NCI-H1436 treated with DMSO at 0.1 percent for 48 hours (cell line): ENCODE data around the gene UGT2A1.

ENCODE experiments used
- DNase-seq: peaks from one replicate; lab custom pipeline; 2025; lab: John Stamatoyannopoulos, UW

The UGT2A1 gene

DNA sequence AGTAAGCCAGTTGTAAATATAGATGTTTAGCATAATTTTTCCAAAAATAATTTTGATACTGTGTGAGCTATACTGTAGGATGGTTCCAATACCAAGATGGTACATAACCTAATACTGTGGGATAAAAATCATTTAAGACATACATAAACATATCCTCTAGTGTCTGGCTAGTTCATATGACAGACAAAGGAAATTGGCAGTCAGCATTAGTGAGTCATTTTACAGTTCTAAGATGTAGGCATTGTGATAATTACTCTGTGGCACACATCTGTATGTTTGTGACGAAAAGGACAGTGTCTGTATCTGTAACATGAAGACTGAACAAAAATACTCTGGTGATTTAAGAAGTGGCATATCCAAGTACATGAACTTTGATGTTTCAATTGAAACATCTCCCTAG, 63.2 kb downstream of the UGT2A1 start:
- DNase-seq = no peak

DNA sequence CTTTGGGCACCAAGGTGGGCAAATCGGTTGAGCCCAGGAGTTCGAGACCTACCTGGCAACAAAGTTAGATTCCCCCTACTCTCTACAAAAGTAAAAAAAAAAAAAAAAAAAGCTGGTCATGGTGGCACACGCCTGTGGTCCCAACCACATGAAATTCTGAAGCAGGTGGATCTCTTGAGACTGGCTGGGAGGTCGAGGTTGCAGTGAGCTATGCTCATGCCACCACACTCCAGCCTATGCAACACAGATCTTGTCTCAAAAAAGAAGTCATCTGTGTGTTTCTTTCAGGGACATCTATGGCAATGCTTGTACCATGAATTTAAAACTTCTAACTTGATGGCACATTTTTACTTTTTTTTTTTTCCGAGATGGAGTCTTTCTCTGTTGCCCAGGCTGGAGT, 68.9 kb downstream of the UGT2A1 start:
- DNase-seq = no peak

DNA sequence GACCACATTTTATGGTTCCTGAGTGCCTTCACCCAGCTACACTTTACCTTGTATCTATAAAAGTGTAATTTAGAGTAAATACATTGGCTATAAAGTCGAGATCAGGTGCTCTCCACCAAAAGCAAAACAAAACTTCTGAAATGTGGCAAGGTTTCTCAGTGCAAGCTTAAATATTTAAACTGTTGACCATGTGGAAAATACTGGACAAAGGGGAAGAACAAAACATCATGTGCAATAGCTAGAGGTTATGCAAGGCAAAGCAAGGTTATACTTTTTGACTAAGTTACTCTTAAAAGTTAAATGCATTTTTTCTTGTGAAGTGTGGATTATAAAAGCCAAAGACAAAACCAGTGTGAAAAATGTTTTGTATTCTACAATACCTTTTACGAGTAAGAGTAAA, 69.5 kb downstream of the UGT2A1 start:
- no peak for DNase-seq

DNA sequence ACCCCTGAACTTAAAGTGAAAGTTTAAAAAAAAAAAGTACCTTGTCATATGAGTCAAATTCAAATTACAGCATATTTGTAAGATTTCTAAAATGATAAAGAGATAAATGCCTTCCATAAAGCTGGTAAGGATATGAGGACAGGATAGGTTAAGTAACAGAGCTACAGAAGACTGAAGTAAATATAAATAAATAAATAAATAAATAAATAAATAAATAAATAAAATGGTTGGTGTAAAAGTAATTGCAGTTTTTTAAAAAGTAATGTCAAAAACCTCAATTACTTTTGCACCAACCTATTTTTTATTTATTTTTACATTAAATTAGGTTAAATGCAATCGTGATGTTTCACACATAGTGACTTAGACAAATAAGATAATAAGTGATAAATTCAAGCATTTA, 75.8 kb downstream of the UGT2A1 start:
- DNase-seq = no peak

DNA sequence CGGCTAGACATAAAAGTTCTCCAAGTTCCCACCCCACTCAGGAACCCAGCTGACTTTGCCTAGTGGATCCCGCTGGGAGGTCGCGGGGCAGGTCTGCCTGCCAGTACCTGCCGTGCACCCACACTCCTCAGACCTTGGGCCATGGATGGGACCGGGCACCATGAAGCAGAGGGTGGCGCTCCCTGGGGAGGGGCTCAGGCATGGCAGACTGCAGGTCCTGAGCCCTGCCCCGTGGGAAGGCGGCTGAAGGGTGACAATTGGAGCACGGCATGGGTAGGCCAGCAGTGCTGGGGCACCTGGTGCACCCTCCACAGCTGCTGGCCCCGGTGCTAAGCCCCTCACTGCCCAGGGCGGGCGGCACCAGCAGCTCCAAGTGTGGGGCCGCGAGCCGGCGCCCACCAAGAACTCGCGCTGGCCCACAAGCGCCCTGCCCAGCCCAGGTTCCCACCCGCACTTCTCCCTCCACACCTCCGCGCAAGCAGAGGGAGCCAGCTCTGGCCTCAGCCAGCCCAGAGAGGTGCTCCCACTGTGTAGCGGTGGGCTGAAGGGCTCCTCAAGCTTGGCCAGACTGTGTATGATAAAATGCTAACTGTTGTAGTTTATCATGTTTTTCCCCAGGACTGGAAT, 76.7 kb downstream of the UGT2A1 start:
- no peak for DNase-seq

- DNase-seq = no peak
Observed at GRCh38 chr4:69568787-69569186, 84.3 kb downstream of the UGT2A1 start.

DNA sequence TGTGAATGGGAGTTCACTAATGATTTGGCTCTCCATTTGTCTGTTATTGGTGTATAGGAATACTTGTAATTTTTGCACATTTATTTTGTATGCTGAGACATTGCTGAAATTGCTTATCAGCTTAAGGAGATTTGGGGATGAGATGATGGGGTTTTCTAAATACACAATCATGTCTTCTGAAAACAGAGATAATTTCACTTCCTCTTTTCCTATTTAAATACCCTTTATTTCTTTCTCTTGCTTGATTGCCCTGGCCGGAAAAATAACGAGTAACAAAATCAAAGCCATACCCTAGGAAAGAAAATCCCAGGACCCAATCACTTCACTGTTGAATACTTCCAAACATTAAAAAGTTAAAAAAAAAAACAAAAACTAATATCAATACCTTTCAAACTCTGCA, 89.6 kb downstream of the UGT2A1 start:
- no peak for DNase-seq

GRCh38 chr4:69549651-69550050, 103.4 kb downstream of the UGT2A1 start:
- DNase-seq = no peak

DNA sequence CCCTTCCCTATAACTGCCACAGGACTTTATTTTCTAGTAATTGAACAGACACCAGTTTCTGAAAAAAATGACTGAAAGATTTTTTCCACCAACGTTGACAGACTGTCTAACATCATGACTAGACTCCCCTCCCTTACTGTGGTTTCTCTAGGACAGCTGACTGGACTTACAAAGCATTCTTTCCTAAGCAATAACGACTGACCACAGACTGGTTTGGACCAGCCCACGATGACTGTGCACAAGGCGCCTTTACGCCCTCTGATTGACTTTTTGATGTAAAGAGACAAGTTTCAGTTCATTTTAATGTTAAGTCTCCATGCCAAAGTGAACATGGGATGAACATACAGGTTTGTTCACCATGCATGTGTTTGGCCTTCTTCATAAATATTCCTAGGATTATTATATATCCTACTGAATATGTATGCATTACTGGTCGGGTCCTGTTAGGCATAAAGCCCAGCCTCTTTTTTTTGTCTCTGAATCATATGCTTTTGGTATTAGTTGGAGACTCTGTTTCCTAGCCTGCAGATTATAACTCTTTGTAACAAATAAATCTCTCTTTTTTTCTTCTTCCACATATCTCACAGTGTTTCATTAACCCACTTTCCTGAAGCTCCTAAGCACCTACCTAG, 106.8 kb downstream of the UGT2A1 start:
- DNase-seq = no peak
